Panc1 (cell line): Measurements from ENCODE around the gene ZDHHC18.

Experiments used
- POLR2AphosphoS5 ChIP-seq: IDR thresholded peaks from 2 replicates; pipeline ENCODE4 v1.6.1; 2012; ENCODE audit warnings: mild to moderate bottlenecking, low read depth, low read length, moderate library complexity
- TF ChIP-seq, protein P1 (sequence below): fragments of 450-650 bp; IDR thresholded peaks from 2 replicates; pipeline ENCODE4 v1.5.1; 2017; ENCODE audit warnings: mild to moderate bottlenecking

- TF ChIP-seq, protein P1, sequence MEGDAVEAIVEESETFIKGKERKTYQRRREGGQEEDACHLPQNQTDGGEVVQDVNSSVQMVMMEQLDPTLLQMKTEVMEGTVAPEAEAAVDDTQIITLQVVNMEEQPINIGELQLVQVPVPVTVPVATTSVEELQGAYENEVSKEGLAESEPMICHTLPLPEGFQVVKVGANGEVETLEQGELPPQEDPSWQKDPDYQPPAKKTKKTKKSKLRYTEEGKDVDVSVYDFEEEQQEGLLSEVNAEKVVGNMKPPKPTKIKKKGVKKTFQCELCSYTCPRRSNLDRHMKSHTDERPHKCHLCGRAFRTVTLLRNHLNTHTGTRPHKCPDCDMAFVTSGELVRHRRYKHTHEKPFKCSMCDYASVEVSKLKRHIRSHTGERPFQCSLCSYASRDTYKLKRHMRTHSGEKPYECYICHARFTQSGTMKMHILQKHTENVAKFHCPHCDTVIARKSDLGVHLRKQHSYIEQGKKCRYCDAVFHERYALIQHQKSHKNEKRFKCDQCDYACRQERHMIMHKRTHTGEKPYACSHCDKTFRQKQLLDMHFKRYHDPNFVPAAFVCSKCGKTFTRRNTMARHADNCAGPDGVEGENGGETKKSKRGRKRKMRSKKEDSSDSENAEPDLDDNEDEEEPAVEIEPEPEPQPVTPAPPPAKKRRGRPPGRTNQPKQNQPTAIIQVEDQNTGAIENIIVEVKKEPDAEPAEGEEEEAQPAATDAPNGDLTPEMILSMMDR = no peak
- no peak for TF ChIP-seq POLR2AphosphoS5
Observed at GRCh38 chr1:26822737-26823395, 3.6 kb upstream of the ZDHHC18 start.
